Measurements from ENCODE around the gene CDR2L.
"Not testable (repeated sequence)": the region's sequence is repeated elsewhere in the genome, so short reads cannot be mapped to it uniquely, and the experiment has no call there.

CDR2L gene

DNA sequence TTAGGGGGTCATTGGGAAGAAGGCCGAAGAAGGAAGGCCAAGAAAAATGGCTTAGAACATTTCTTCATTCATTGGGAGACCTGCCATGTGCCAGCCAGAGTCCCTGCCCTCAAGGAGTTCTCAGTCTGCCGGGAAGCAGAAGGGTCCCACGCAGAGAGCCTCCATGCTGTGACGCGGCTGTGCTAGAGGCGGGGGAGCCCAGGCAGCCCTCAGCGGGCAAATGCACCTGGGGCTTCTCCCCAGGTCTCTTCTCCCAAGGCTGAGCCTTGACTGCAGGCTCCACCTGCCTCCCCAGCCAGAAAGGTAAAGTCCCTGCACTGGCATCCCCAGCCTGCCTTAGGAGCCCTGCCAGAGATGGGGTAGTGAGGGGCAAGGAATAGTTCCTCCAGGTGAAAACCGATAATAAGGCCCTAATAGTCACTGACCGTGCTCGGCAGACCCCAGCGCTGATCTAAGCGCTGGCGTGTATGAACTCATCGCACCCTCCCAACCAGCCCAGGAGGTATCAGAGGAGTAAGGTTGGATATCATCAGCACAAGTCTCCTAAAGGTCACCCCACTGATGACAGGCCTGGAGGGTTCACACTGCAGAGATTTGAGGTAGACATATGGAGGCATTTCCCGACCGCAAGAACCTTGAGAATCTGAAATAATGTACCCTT lies 6.0 kb upstream of the CDR2L start:
- DNase-seq (ENCODE audit: low read depth in 1 of 2, low spot score in 1 of 2): no peak

DNA sequence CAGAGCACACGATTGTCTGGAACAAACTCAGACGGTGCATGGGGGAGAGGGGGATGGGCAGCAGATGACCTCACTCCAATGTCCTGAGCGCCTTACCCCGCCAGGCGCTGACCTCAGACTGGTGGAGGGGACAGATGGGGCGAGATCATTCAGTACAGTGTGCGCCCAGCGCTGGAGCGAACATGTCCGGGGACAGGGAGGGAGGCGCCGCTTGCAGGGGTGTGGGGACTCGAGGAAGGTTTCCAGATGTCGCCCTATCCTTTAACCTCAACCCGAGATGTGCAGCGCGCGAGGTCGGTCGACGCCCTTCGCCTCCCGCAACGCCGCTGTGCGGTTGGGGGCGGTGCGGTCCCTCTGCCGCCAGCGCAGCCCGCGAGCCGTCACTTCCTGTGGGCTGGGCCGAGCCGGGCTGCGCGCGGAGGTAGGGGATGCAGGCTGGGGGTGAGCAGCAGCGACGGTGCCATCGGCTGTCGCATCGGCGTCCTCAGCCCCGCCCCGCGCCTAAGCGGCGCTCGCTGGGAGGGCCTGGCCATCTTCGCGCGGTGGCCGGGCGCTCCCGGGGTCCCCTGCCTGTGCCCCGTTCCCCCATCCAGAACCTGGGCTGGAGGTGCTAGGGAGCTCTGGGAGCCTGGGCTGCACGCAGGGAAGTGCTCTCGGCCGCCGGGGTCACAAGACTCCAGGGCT lies 5.3 kb upstream of the CDR2L start:
- peak; percentile 61 to 76 for DNase-seq (ENCODE audit: low read depth in 1 of 2, low spot score in 1 of 2)

DNA sequence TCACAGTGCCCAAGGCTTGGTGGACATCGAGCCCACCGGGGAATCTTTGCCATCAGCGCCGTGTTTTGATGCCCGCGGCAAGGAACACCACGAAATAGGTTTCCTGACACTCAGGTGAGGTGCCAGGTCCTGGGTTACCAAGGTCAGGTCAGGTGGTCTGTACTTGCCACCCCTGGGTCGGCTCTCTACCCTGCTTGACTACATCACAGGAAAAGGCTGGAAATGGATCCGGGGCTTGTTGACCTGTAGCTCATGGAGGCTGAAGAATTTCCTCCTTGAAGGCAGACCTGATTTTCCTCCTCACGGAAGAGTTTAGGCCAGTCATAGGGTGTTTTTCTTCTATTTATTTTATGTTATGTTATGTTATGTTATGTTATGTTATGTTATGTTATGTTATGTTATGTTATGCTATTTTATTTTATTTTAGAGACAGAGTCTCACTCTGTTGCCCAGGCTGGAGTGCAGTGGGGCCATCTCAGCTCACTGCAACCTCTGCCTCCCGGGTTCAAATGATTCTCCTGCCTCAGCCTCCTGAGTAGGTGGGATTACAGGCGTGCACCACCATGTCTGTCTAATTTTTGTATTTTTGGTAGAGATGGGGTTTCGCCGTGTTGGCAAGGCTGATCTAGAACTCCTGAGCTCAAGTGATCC lies 4.6 kb upstream of the CDR2L start:
- not testable (repeated sequence) for DNase-seq (ENCODE audit: low read depth in 1 of 2, low spot score in 1 of 2)

GRCh38 chr17:74986206-74986576 lies 1.2 kb upstream of the CDR2L start:
- no peak for DNase-seq (ENCODE audit: low read depth in 1 of 2, low spot score in 1 of 2)

GRCh38 chr17:74987909-74988711 lies 678 bp downstream of the CDR2L start:
- no peak for DNase-seq (ENCODE audit: low read depth in 1 of 2, low spot score in 1 of 2)

- no peak for DNase-seq (ENCODE audit: low read depth in 1 of 2, low spot score in 1 of 2)
Observed at GRCh38 chr17:74990581-74991105, 3.2 kb downstream of the CDR2L start.

DNA sequence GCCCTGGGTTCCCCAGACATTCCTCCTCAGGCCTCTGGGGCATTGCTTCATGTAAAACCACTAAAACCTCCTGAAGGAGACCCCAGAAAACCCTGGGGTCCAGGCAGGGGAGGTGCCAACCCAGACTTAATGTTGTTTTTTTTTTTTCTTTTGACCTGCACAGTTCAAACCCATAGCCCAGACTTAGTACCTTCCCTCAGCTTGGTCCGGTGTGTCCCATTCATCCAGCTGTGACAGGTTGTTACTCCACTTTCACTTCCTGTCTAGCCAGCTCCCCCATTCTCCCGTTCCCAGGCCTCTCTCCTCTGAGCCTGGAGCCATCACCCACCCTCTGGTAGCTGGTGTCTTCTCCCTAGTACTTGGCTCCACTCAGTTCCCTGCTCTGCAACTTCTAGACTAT lies 4.8 kb downstream of the CDR2L start:
- no peak for DNase-seq (ENCODE audit: low read depth in 1 of 2, low spot score in 1 of 2)

DNA sequence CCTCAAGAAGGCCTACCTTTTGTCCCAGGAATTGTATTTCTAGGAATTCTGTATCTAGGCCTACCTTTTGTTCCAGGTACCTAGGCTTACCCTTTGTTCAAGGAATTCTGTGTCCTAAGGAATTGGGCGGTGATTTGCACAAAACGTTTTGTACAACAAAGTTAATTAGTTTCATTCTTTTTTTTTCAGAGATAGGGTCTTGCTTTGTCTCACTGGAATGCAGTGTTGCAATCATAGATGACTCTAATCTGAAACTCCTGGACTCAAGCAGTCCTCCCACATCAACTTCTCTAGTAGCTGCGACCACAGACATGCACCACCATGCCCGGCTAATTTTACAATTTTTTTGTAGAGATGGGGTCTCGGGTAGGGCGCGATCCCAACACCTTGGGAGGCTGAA lies 7.0 kb downstream of the CDR2L start:
- DNase-seq (ENCODE audit: low read depth in 1 of 2, low spot score in 1 of 2): no peak

DNA sequence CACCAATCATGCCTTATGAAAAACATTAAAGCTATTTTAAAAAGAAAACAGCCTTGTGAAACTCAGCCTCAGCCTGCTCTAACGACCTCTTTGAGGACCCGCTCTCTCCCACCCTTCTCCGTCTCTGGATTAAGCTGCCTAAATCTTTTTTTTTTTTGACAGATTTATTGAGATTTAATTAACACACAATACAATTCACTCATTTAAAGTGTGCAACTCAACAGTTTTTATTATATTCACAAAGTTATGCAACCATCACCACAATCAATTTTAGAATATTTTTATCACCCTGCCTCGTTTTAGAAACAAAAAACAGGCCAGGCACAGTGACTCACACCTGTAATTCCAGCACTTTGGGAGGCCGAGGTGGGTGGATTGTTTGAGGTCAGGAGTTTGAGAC lies 8.4 kb downstream of the CDR2L start:
- DNase-seq (ENCODE audit: low read depth in 1 of 2, low spot score in 1 of 2): no peak

DNA sequence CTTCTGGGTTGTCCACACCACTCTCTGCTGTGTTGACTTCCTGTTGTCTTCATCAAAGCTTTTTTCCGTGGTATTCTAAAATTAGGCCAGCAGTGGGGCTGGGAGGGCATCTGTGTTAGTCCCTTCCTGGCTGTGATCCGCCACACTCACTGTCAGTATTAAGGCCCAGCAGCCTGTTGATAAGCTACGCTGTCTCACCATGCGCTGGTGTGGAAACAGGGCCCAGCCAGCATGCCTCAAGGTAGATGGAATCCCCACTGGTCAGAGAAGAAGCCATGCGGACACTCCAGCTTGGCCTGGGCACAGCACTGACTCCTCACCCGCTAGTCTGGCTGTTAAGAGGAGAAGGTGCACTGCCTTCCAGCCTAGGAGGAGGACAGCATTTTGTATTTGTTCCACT lies 11.4 kb downstream of the CDR2L start:
- no peak for DNase-seq (ENCODE audit: low read depth in 1 of 2, low spot score in 1 of 2)

DNA sequence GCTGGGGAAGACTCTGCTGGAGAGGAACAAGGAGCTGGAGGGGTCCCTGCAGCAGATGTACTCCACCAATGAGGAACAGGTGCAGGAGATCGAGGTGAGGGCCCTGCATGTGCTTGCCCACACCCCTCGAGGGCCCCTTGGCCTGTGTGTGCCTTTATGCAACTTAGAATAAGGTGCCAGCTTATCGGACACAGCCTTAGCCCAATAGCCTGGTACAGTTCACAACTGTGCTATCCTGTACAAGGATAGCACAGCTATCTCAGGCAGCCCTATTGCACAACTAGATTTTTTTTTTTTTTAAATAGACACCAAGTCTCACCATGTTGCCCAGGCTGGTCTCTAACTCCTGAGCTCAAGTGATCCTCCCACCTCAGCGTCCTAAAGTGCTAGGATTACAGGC lies 12.1 kb downstream of the CDR2L start:
- no peak for DNase-seq (ENCODE audit: low read depth in 1 of 2, low spot score in 1 of 2)

DNA sequence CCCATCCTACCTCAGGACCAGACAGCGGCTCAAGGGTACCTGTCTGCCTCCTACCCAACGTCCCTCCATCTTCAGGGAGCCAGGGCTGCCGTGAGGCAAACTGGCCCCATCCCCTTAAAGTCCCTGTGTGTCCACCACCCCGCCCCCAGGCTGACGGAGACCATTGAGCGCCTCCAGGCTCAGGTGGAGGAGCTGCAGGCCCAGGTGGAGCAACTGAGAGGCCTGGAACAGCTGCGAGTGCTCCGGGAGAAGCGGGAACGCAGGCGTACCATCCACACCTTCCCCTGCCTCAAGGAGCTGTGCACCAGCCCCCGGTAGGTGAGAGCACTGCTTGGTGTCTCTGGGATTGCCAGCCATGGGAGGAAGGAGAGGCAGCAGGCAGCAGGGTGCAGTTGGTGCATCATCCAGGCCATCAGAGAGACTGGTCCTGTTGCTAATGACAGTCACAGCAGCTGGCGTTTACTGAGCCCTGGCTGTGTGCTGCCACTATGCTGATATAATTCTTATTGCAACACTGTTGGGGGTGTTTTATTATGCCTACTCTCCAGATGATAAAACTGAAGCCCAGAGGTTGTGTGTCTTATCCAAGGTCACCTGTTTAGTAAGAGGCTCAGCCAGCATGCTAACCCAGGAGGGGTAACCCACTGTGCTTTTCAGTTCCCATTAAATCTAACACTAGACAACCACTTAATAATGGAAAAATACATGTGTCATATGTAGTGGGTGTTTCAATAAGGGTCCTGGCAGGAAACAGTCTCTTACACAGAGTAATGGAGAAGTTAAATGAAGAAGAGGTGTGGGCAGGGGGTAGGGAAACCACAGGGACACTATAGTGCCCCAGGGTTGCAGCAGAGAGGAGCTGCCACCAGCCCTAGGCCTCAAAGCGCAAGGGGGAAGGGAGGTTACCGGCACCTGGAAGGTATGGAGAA lies 14.7 kb downstream of the CDR2L start:
- no peak for DNase-seq (ENCODE audit: low read depth in 1 of 2, low spot score in 1 of 2)

DNA sequence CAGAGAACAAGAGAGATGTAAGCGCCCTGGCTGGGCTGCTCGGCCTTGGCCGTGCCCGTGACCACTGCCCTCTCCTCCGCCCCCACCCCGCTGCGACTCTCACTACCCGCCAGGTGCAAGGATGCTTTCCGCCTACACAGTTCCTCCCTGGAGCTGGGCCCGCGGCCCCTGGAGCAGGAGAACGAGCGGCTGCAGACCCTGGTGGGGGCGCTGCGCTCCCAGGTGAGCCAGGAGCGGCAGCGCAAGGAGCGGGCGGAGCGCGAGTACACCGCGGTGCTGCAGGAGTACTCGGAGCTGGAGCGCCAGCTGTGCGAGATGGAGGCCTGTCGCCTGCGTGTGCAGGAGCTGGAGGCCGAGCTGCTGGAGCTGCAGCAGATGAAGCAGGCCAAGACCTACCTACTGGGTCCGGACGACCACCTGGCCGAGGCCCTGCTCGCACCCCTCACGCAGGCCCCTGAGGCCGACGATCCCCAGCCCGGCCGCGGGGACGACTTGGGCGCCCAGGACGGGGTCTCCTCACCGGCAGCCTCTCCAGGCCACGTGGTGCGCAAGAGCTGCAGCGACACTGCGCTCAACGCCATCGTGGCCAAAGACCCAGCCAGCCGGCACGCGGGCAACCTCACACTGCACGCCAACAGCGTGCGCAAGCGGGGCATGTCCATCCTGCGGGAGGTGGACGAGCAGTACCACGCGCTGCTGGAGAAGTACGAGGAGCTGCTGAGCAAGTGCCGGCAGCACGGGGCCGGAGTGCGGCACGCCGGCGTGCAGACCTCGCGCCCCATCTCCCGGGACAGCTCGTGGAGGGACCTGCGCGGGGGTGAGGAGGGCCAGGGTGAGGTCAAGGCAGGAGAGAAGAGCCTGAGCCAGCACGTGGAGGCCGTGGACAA lies 15.9 kb downstream of the CDR2L start:
- DNase-seq (ENCODE audit: low read depth in 1 of 2, low spot score in 1 of 2): no peak

- no peak for DNase-seq (ENCODE audit: low read depth in 1 of 2, low spot score in 1 of 2)
Observed at GRCh38 chr17:75003957-75004355, 16.5 kb downstream of the CDR2L start.

- no peak for DNase-seq (ENCODE audit: low read depth in 1 of 2, low spot score in 1 of 2)
Observed at GRCh38 chr17:75004371-75004770, 16.9 kb downstream of the CDR2L start.

GRCh38 chr17:75005291-75005690 lies 17.9 kb downstream of the CDR2L start:
- no peak for DNase-seq (ENCODE audit: low read depth in 1 of 2, low spot score in 1 of 2)

DNA sequence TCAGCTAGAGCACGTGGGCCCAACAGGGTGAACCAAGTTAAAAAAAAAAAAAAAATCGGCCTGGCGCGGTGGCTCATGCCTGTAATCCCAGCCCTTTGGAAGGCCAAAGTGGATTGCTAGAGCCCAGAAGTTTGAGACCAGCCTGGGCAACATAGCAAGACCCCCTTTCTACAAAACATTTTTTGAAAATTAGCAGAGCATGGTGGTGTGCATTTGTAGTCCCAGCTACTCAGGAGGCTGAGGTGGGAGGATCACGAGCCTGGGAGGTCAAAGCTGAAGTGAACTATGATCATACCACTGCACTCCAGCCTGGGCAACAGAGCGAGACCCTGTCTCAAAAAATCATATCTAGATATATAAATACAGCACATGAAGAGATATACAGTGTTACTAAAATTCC lies 18.7 kb downstream of the CDR2L start:
- not testable (repeated sequence) for DNase-seq (ENCODE audit: low read depth in 1 of 2, low spot score in 1 of 2)

- DNase-seq (ENCODE audit: low read depth in 1 of 2, low spot score in 1 of 2): no peak
Observed at GRCh38 chr17:75006653-75007052, 19.2 kb downstream of the CDR2L start.

DNA sequence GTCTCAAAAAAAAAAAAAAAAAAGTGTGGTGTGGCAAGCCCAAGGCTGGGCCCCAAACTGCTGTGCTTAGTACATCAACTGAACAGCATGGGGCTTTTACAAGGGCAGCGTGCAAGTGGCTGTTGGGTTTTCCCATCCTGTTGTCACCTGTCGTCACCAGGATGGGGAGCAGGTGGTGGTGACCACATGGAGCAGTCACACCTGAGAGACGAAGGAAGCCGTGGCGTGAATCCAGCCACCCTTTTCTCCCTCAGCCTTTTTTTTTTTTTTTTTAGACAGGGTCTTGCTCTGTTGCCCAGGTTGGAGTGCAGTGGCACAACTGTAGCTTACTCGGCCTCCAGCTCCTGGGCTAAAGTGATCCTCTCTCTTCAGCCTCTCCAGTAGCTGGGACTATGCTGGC lies 20.9 kb downstream of the CDR2L start:
- no peak for DNase-seq (ENCODE audit: low read depth in 1 of 2, low spot score in 1 of 2)

Data from activated T-helper 1 cell treated with anti-CD3 and anti-CD28 coated beads, Interleukin-2, amount 50 U/mL, for 16 hours (primary cell).